Measurements from ENCODE around the gene NDUFS8. TPM values are rescaled to one million over a fixed set of nuclear protein-coding genes. Genes with fewer than 3 reads are reported as not detected.

NDUFS8 gene
- total and polyA plus RNA-seq, 10 of the 15 experiments (the other 5 are each of a cell fraction or from before 2014, with no cell fraction given): 17.6 to 308 (median 120) TPM

- over 99% methylated on average over 9 of the region's 9 CpGs for WGBS (ENCODE audit: insufficient coverage, insufficient replicate concordance, low lambda C conversion rate, missing lambda C conversion rate)
- H2AFZ ChIP-seq (ENCODE audit: control insufficient read depth, low read depth, low read length): no peak overlapping the region
- H3K4me3 ChIP-seq: no peak overlapping the region
- no peaks in the 10 kb centered on the region for H3K27me3 ChIP-seq (replicated peaks in 1 of 2; ENCODE audit: control insufficient read depth in 2 of 2, insufficient read depth in 2 of 2, low read length in 1 of 2)
- TF ChIP-seq, protein P1, sequence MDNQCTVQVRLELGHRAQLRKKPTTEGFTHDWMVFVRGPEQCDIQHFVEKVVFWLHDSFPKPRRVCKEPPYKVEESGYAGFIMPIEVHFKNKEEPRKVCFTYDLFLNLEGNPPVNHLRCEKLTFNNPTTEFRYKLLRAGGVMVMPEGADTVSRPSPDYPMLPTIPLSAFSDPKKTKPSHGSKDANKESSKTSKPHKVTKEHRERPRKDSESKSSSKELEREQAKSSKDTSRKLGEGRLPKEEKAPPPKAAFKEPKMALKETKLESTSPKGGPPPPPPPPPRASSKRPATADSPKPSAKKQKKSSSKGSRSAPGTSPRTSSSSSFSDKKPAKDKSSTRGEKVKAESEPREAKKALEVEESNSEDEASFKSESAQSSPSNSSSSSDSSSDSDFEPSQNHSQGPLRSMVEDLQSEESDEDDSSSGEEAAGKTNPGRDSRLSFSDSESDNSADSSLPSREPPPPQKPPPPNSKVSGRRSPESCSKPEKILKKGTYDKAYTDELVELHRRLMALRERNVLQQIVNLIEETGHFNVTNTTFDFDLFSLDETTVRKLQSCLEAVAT (IDR thresholded peaks at IDR 0.05): no peak
- TF ChIP-seq NFYA (IDR thresholded peaks at IDR 0.05; ENCODE audit: borderline replicate concordance, low read depth, low read length): no peak
- TF ChIP-seq, protein P2, sequence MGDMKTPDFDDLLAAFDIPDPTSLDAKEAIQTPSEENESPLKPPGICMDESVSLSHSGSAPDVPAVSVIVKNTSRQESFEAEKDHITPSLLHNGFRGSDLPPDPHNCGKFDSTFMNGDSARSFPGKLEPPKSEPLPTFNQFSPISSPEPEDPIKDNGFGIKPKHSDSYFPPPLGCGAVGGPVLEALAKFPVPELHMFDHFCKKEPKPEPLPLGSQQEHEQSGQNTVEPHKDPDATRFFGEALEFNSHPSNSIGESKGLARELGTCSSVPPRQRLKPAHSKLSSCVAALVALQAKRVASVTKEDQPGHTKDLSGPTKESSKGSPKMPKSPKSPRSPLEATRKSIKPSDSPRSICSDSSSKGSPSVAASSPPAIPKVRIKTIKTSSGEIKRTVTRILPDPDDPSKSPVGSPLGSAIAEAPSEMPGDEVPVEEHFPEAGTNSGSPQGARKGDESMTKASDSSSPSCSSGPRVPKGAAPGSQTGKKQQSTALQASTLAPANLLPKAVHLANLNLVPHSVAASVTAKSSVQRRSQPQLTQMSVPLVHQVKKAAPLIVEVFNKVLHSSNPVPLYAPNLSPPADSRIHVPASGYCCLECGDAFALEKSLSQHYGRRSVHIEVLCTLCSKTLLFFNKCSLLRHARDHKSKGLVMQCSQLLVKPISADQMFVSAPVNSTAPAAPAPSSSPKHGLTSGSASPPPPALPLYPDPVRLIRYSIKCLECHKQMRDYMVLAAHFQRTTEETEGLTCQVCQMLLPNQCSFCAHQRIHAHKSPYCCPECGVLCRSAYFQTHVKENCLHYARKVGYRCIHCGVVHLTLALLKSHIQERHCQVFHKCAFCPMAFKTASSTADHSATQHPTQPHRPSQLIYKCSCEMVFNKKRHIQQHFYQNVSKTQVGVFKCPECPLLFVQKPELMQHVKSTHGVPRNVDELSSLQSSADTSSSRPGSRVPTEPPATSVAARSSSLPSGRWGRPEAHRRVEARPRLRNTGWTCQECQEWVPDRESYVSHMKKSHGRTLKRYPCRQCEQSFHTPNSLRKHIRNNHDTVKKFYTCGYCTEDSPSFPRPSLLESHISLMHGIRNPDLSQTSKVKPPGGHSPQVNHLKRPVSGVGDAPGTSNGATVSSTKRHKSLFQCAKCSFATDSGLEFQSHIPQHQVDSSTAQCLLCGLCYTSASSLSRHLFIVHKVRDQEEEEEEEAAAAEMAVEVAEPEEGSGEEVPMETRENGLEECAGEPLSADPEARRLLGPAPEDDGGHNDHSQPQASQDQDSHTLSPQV (IDR thresholded peaks at IDR 0.05): no peak
- no peak for TF ChIP-seq FOXK2 (IDR thresholded peaks at IDR 0.05)
- no peak for TF ChIP-seq FOS (IDR thresholded peaks at IDR 0.05; ENCODE audit: borderline replicate concordance, extremely low read depth, insufficient read length)
- TF ChIP-seq, protein P3, sequence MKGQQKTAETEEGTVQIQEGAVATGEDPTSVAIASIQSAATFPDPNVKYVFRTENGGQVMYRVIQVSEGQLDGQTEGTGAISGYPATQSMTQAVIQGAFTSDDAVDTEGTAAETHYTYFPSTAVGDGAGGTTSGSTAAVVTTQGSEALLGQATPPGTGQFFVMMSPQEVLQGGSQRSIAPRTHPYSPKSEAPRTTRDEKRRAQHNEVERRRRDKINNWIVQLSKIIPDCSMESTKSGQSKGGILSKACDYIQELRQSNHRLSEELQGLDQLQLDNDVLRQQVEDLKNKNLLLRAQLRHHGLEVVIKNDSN (IDR thresholded peaks at IDR 0.05; ENCODE audit: borderline replicate concordance, extremely low read length, insufficient read depth, low read depth, low read length): no peak
- no peak for TF ChIP-seq ETV6 (conservative IDR thresholded peaks at IDR 0.05 in 1 of 2, IDR thresholded peaks at IDR 0.05 in 1 of 2; ENCODE audit: borderline replicate concordance in 1 of 2, low read depth in 1 of 2)
- TF ChIP-seq STAT3 (IDR thresholded peaks at IDR 0.05; ENCODE audit: low read depth, low read length): no peak
- TF ChIP-seq KAT2A (conservative IDR thresholded peaks at IDR 0.05; ENCODE audit: control insufficient read depth, low read depth, low read length): no peak
- no peak for TF ChIP-seq TAF1 (IDR thresholded peaks at IDR 0.05; ENCODE audit: borderline replicate concordance, low read depth, low read length)
- DNase-seq (ENCODE audit: low read depth, low spot score): no peak
- in situ Hi-C loops (cut with MboI) (no loop called here), intact Hi-C loops (cut with micrococcal nuclease; ENCODE audit: unreplicated experiment) (no loop called here)
- H3K79me2 ChIP-seq (ENCODE audit: control insufficient read depth, insufficient read depth, low read length): no peaks in the 10 kb centered on the region; the same call in 1 of the 2 replicates
- no peak overlapping the region for H3K27ac ChIP-seq (ENCODE audit: control insufficient read depth, insufficient read depth)
- no TSS peak for BruUV-seq (replicated peaks)
- ATAC-seq: no peak
- peaks cover 3% of the 10 kb centered on the region; the same call in 1 of the 2 replicates for H3K4me1 ChIP-seq (ENCODE audit: control insufficient read depth, insufficient read depth, low read length)
- no peak for FAIRE-seq
- no peak overlapping the region for H3K9ac ChIP-seq (ENCODE audit: control insufficient read depth, insufficient read depth, low read length)
- H3K36me3 ChIP-seq (ENCODE audit: control insufficient read depth in 2 of 2, insufficient read depth in 2 of 2, low read length in 1 of 2): peaks cover 8 to 15% of the 10 kb centered on the region in 2 experiments
- CTCF ChIA-PET: interaction anchor here (1.3 kb wide), 1 partner anchor 9 kb away, joined by 3 read pairs; no protein-coding TSS in a partner anchor
- SMC1A ChIA-PET (ENCODE audit: uncharacterized antibody, unreplicated experiment): interaction anchor here (2.0 kb wide), 1 partner anchor 10 kb away, joined by 10 read pairs; no protein-coding TSS in a partner anchor
- H4K20me1 ChIP-seq (ENCODE audit: control insufficient read depth, insufficient read depth): no peaks in the 10 kb centered on the region
- RAD21 ChIA-PET (ENCODE audit: unreplicated experiment): no interaction called here
- POLR2A ChIA-PET: no interaction called here
- no peak overlapping the region for H3K4me2 ChIP-seq (ENCODE audit: control insufficient read depth, insufficient read depth)
- H3K9me3 ChIP-seq (replicated peaks; ENCODE audit: control insufficient read depth, insufficient read depth, low read length): no peaks in the 10 kb centered on the region
These were observed 51.2 kb downstream of the NDUFS8 start for GRCh38 chr11:68081691-68082090.

Data from GM12878 (cell line).